Stomach (tissue), 9 donors: ENCODE measurements around the gene DRC1. TPM values are rescaled to one million over a fixed set of nuclear protein-coding genes. Genes with fewer than 3 reads are reported as not detected.

ENCODE experiments used
- DNase-seq, 2 donors: peaks; one replicate each; pipeline versions ENCODE4 v3.0.0 to v3.0.0-alpha.2; 2013 to 2019
- H3K27ac ChIP-seq, 5 donors: fragments of 200-600 bp in 4 of 5; sonication (generic) in 4 of 5; one replicate each; pipeline ENCODE4 v1.5.1; 2013 to 2019; ENCODE audit warnings: mild to moderate bottlenecking in 1 of 5, moderate library complexity in 1 of 5
- H3K27me3 ChIP-seq, 3 donors: fragments of 200-600 bp; sonication (generic); one replicate each; pipeline ENCODE4 v1.5.1; 2017 to 2019; ENCODE audit warnings: mixed run types in 1 of 3
- H3K36me3 ChIP-seq, 4 donors: fragments of 200-600 bp; sonication (generic); 1 replicate in 3 of 4; 2 replicates in 1 of 4; pipeline ENCODE4 v1.5.1; 2016 to 2019
- H3K4me1 ChIP-seq, 4 donors: fragments of 200-600 bp; sonication (generic); one replicate each; pipeline ENCODE4 v1.5.1; 2016 to 2019
- H3K4me3 ChIP-seq, 4 donors: fragments of 200-600 bp; sonication (generic) in 3 of 4; one replicate each; pipeline ENCODE4 v1.5.1; 2016 to 2019; ENCODE audit warnings: mild to moderate bottlenecking in 1 of 4
- H3K9me3 ChIP-seq, 4 donors: fragments of 200-600 bp; sonication (generic); one replicate each; pipeline ENCODE4 v1.5.1; 2016 to 2019
- CTCF ChIP-seq, 7 experiments: fragments of 450-650 bp in 4 of 7; fragments of 200-600 bp in 3 of 7; sonication (generic) in 3 of 7; IDR thresholded peaks; one replicate each; pipeline ENCODE4 v1.5.1; 2016 to 2019; ENCODE audit warnings: antibody characterized with exemption in 7 of 7, control low read depth in 2 of 7, mild to moderate bottlenecking in 1 of 7
- EP300 ChIP-seq: sonication (generic); formaldehyde crosslinking; IDR thresholded peaks from one replicate; pipeline ENCODE4 v1.6.1; 2017; ENCODE audit warnings: antibody characterized with exemption
- POLR2A ChIP-seq, 4 donors: fragments of 450-650 bp; IDR thresholded peaks; one replicate each; pipeline ENCODE4 v1.6.1; 2016; ENCODE audit warnings: antibody characterized with exemption in 4 of 4, control low read depth in 2 of 4, mild to moderate bottlenecking in 1 of 4, moderate library complexity in 1 of 4
- POLR2AphosphoS5 ChIP-seq, 3 donors: sonication (generic); formaldehyde crosslinking; IDR thresholded peaks; one replicate each; pipeline ENCODE4 v1.6.1; 2016; ENCODE audit warnings: antibody characterized with exemption in 3 of 3
- WGBS, 5 donors: extraction: QIAGEN DNeasy Blood & Tissue Kit in 3 of 5; methylation state at CpG; one replicate each; pipeline versions ENCODE4 v1.1.5 to v1.1.7; 2013 to 2018; 5-methylcytosine and 5-hydroxymethylcytosine counted together
- intact Hi-C: fragments of 100-400 bp; cut with DNase I; formaldehyde crosslinking; loops from one replicate; pipeline ENCODE4 v1.15.1; 2023; ENCODE audit warnings: low total_unique reads
- polyA plus RNA-seq, 3 donors: library from polyadenylated mRNA; stranded (reverse); fragments of 200-250 nt; gene quantifications; one replicate each; pipeline ENCODE4 v1.2.3, GENCODE V29; 2013
- total RNA-seq, 5 donors: library from RNA; depleted of rRNA; stranded (reverse); fragments of >200 nt; gene quantifications; one replicate each; pipeline versions ENCODE4 v1.1.0 to v1.2.3, GENCODE V29; 2014 to 2016
- donor health status: healthy with polysubstance abuse.
- donor health status: Bipolar disorder and iron deficiency.
- donor health status: healthy.

The DRC1 gene
- total and polyA plus RNA-seq, 8 donors, result 2.2 TPM; not detected in 7

GRCh38 chr2:26455670-26456439, 54.1 kb downstream of the DRC1 start:
- 64 to 90% (median 69%) methylated on average over 13 to 18 of the region's 18 CpGs for WGBS, 5 donors
- no peaks in the 10 kb centered on the region for H3K9me3 ChIP-seq
- no peaks in the 10 kb centered on the region for H3K36me3 ChIP-seq
- peak overlapping the region in 4 of 5 donors; percentile 7 to 78 (median 50) for H3K27ac ChIP-seq
- DNase-seq, result peak; percentile 41 to 57
- H3K4me1 ChIP-seq, result peaks cover 0 to 40% (median 16%) of the 10 kb centered on the region in 4 donors
- intact Hi-C loops, result no loop called here
- no peaks in the 10 kb centered on the region for H3K27me3 ChIP-seq
- TF ChIP-seq POLR2A (IDR thresholded peaks at IDR 0.05) (no peak), POLR2AphosphoS5 (IDR thresholded peaks at IDR 0.05) (peak in 2 of 3 donors; percentile 18 to 52)
- no peak overlapping the region for H3K4me3 ChIP-seq

GRCh38 chr2:26456440-26457250, 54.9 kb downstream of the DRC1 start:
- WGBS, 5 donors, result 68 to 88% (median 76%) methylated on average over 7 to 10 of the region's 10 CpGs
- H3K9me3 ChIP-seq, result no peaks in the 10 kb centered on the region
- no peaks in the 10 kb centered on the region for H3K36me3 ChIP-seq
- H3K4me3 ChIP-seq, result no peak overlapping the region
- peak overlapping the region in 4 of 5 donors; percentile 39 to 78 (median 50) for H3K27ac ChIP-seq
- intact Hi-C loops, result no loop called here
- H3K27me3 ChIP-seq, result no peaks in the 10 kb centered on the region
- peak; percentile 61 to 85 for DNase-seq
- TF ChIP-seq CTCF (IDR thresholded peaks at IDR 0.05) (no peak), POLR2AphosphoS5 (IDR thresholded peaks at IDR 0.05) (peak in 1 of 3 donors; percentile 26), POLR2A (IDR thresholded peaks at IDR 0.05) (no peak), EP300 (no peak)
- peaks cover 0 to 40% (median 16%) of the 10 kb centered on the region in 4 donors for H3K4me1 ChIP-seq

GRCh38 chr2:26457251-26457666, 55.5 kb downstream of the DRC1 start:
- H3K36me3 ChIP-seq, result no peaks in the 10 kb centered on the region
- no peak overlapping the region for H3K4me3 ChIP-seq
- WGBS, 5 donors, result 75 to 84% (median 78%) methylated on average over 9 to 11 of the region's 11 CpGs
- peak overlapping the region in 4 of 5 donors; percentile 33 to 78 (median 50) for H3K27ac ChIP-seq
- DNase-seq, result peak in 1 of 2 donors; percentile 35
- H3K27me3 ChIP-seq, result no peaks in the 10 kb centered on the region
- intact Hi-C loops, result no loop called here
- H3K4me1 ChIP-seq, result peaks cover 0 to 42% (median 16%) of the 10 kb centered on the region in 4 donors
- TF ChIP-seq POLR2A (IDR thresholded peaks at IDR 0.05), result no peak
- no peak for TF ChIP-seq CTCF (IDR thresholded peaks at IDR 0.05)
- TF ChIP-seq POLR2AphosphoS5 (IDR thresholded peaks at IDR 0.05), result no peak
- TF ChIP-seq EP300, result no peak
- no peaks in the 10 kb centered on the region for H3K9me3 ChIP-seq

GRCh38 chr2:26457695-26458364, 56.1 kb downstream of the DRC1 start:
- Histone ChIP-seq H3K36me3 (no peaks in the 10 kb centered on the region), H3K4me3 (no peak overlapping the region), H3K27me3 (no peaks in the 10 kb centered on the region), H3K4me1 (peaks cover 0 to 45% (median 16%) of the 10 kb centered on the region in 4 donors), H3K27ac (peak overlapping the region in 1 of 5 donors; percentile 78), H3K9me3 (no peaks in the 10 kb centered on the region)
- no peak for DNase-seq
- WGBS, 5 donors, result 91 to 93% (median 92%) methylated on average over 12 to 19 of the region's 19 CpGs
- intact Hi-C loops, result no loop called here
- no peak for TF ChIP-seq POLR2AphosphoS5 (IDR thresholded peaks at IDR 0.05)
- TF ChIP-seq POLR2A (IDR thresholded peaks at IDR 0.05), result no peak
- TF ChIP-seq CTCF (IDR thresholded peaks at IDR 0.05), result no peak
- no peak for TF ChIP-seq EP300
